GM12892 (cell line): ENCODE results near the gene PKD2L1.

ENCODE experiments used
- POLR2A ChIP-seq: IDR thresholded peaks from 2 replicates; pipeline ENCODE4 v1.6.1; 2011; ENCODE audit warnings: low read depth, low read length, control low read depth
- POLR2AphosphoS5 ChIP-seq: IDR thresholded peaks from 2 replicates; pipeline ENCODE4 v1.6.1; 2011; ENCODE audit warnings: low read depth, low read length, control low read depth
- TAF1 ChIP-seq: IDR thresholded peaks from 2 replicates; pipeline ENCODE4 v1.6.1; 2011; ENCODE audit warnings: low read depth, mild to moderate bottlenecking, control low read depth, low read length, borderline replicate concordance

DNA sequence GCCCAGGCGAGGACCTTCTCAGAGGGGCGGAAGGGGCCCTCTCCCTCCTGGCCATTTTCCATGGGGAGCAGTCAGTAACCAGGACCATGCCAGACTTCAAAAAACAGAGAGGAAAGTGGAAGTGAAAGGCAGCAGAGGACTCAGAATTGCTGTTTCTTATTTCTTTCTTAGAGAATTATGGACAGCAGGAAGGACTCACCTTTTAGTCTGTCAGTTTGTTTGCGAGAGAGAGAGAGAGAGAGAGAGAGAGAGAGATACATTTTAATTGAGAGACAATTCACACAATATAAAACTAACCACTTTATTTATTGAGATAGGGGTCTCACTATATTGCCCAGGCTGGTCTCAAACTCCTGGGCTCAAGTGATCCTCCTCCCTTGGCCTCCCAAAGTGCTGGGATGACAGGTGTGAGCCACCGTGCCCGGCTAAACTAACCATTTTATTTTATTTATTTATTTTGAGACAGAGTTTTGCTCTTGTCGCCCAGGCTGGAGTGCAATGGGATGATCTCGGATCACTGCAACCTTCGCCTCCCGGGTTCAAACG is 41.5 kb upstream of the PKD2L1 start:
- no peak for TF ChIP-seq POLR2A
- TF ChIP-seq TAF1 = no peak
- no peak for TF ChIP-seq POLR2AphosphoS5
